HG02852 (cell line): ENCODE measurements around the gene C6orf52.
A peak's percentile ranks its signal among the peaks of the same experiment; 100 is the strongest.
"Not testable (repeated sequence)": the region's sequence is repeated elsewhere in the genome, so short reads cannot be mapped to it uniquely, and the experiment has no call there.

ENCODE experiments used
- ATAC-seq: cut with Tn5 transposase; IDR thresholded peaks from one replicate; pipeline ENCODE4 v1.9.1; 2021; ENCODE audit warnings: mild to moderate bottlenecking, moderate library complexity; ENCODE audit not compliant: unreplicated experiment

Gene C6orf52

GRCh38 chr6:10713962-10714361 is 19.5 kb upstream of the C6orf52 start:
- no peak for ATAC-seq

- no peak for ATAC-seq
Observed at GRCh38 chr6:10696655-10697054, 2.2 kb upstream of the C6orf52 start.

- ATAC-seq, result no peak
Observed at GRCh38 chr6:10695086-10695657, 756 bp upstream of the C6orf52 start.

- no peak for ATAC-seq
Observed at GRCh38 chr6:10692965-10693538, 1.4 kb downstream of the C6orf52 start.

- no peak for ATAC-seq
Observed at GRCh38 chr6:10690651-10691445, 3.6 kb downstream of the C6orf52 start.

GRCh38 chr6:10687582-10687981 is 6.8 kb downstream of the C6orf52 start:
- no peak for ATAC-seq

- no peak for ATAC-seq
Observed at GRCh38 chr6:10686901-10687300, 7.5 kb downstream of the C6orf52 start.

GRCh38 chr6:10685092-10685915 is 9.1 kb downstream of the C6orf52 start:
- ATAC-seq, result no peak

GRCh38 chr6:10684618-10685017 is 9.8 kb downstream of the C6orf52 start:
- ATAC-seq, result no peak

- no peak for ATAC-seq
Observed at GRCh38 chr6:10682355-10682988, 11.9 kb downstream of the C6orf52 start.

GRCh38 chr6:10681795-10682194 is 12.6 kb downstream of the C6orf52 start:
- no peak for ATAC-seq

- no peak for ATAC-seq
Observed at GRCh38 chr6:10678456-10678855, 16.0 kb downstream of the C6orf52 start.

- no peak for ATAC-seq
Observed at GRCh38 chr6:10676403-10676802, 18.0 kb downstream of the C6orf52 start.

GRCh38 chr6:10668126-10668917 is 26.1 kb downstream of the C6orf52 start:
- ATAC-seq, result no peak

GRCh38 chr6:10665595-10665994 is 28.8 kb downstream of the C6orf52 start:
- not testable (repeated sequence) for ATAC-seq

- no peak for ATAC-seq
Observed at GRCh38 chr6:10662742-10663141, 31.7 kb downstream of the C6orf52 start.

- no peak for ATAC-seq
Observed at GRCh38 chr6:10662207-10662606, 32.2 kb downstream of the C6orf52 start.

GRCh38 chr6:10660431-10661191 is 33.8 kb downstream of the C6orf52 start:
- ATAC-seq, result not testable (repeated sequence)

- peak; percentile 53 for ATAC-seq
Observed at GRCh38 chr6:10659699-10660348, 34.6 kb downstream of the C6orf52 start.
